Liver (tissue), 3 donors: ENCODE data around the gene LTBP2.

Experiments
- CTCF ChIP-seq: fragments of 150-350 bp; IDR thresholded peaks from 2 replicates; pipeline ENCODE4 v1.5.1; 2017; ENCODE audit warnings: improper control_type of control experiment, low read depth, low read length; ENCODE audit not compliant: missing input control
- EGR1 ChIP-seq, 2 donors: IDR thresholded peaks; 2 replicates each; pipeline ENCODE4 v1.6.1; 2016 to 2018; ENCODE audit warnings: antibody characterized with exemption in 2 of 2, low read depth in 2 of 2
- GABPA ChIP-seq, 2 donors: IDR thresholded peaks in 1 of 2; conservative IDR thresholded peaks in 1 of 2; 2 replicates each; pipeline ENCODE4 v1.6.1; 2016; ENCODE audit warnings: antibody characterized with exemption in 2 of 2, mild to moderate bottlenecking in 1 of 2, moderate library complexity in 1 of 2
- JUND ChIP-seq, 2 donors: IDR thresholded peaks; 2 replicates each; pipeline ENCODE4 v1.6.1; 2016; ENCODE audit warnings: antibody characterized with exemption in 2 of 2
- NR2F2 ChIP-seq: IDR thresholded peaks from 2 replicates; pipeline ENCODE4 v1.6.1; 2016; ENCODE audit warnings: antibody characterized with exemption
- TAF1 ChIP-seq: conservative IDR thresholded peaks from 2 replicates; pipeline ENCODE4 v1.6.1; 2016; ENCODE audit warnings: antibody characterized with exemption, mild to moderate bottlenecking
- donor health status: healthy.
- donor health status: healthy.

DNA sequence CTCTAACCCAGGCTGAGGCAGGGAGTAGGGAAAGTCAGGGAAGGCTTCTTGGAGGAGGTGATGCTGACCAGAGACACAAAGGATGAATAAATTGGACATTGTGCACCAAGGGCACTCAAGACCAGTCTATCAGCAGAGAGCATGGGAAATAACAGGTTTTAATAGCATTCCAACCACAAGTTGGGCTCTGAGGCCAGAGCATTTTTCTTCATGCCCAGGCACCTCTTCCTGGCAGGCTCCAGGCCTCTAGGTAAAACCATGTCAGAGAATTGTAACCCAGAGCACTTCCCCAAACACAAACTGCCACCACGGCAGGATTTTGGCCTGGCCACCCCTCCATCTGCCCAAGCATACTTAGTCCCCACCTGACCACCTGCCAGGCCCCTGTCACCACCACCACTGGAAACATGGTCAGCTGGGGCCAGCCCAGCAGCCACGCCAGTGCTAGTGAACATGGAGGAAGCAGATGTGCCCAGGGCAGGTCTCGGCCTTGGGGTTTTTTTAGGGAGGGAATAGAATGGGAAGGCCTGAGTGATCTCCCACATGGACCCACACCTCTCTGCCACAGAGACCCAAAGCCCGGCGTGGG, 22.7 kb downstream of the LTBP2 start:
- no peak for TF ChIP-seq CTCF
- no peak for TF ChIP-seq JUND (IDR thresholded peaks at IDR 0.05)
- no peak for TF ChIP-seq GABPA (IDR thresholded peaks at IDR 0.05 in 1 of 2, conservative IDR thresholded peaks at IDR 0.05 in 1 of 2)
- TF ChIP-seq TAF1 = no peak
- no peak for TF ChIP-seq NR2F2
- no peak for TF ChIP-seq EGR1 (IDR thresholded peaks at IDR 0.05; ENCODE audit: low read depth in 2 of 2)
